A673 (cell line): ENCODE measurements around the gene BTBD9. TPM values are rescaled to one million over a fixed set of nuclear protein-coding genes. Genes with fewer than 3 reads are reported as not detected.

Experiments used
- BruUV-seq: library from RNA; stranded (reverse); fragments of 400-500 nt; replicated peaks from 2 replicates; lab custom pipeline; 2021; lab: Mats Ljungman, UMichigan
- CTCF ChIA-PET: fragments of 300-600 bp; sonication (Branson Sonifier 250); formaldehyde crosslinking; loops from one replicate; lab custom pipeline; 2022; ENCODE audit warnings: antibody characterized with exemption; lab: Charles Lee
- POLR2A ChIA-PET: fragments of 300-600 bp; sonication (Branson Sonifier 250); formaldehyde crosslinking; loops from one replicate; lab custom pipeline; 2022; ENCODE audit warnings: antibody characterized with exemption; ENCODE audit not compliant: low non-redundant PET; lab: Charles Lee
- DNase-seq: peaks from one replicate; pipeline ENCODE4 v3.0.0-alpha.2; 2015; ENCODE audit warnings: low spot score
- H3K27ac ChIP-seq: fragments of 200-600 bp; sonication (generic); 2 replicates; pipeline ENCODE4 v1.5.1; 2016; ENCODE audit warnings: mixed run types, low read depth, mild to moderate bottlenecking, mixed read lengths, antibody characterized with exemption, low read length; ENCODE audit not compliant: poor library complexity, severe bottlenecking
- H3K27me3 ChIP-seq: fragments of 200-600 bp; sonication (generic); replicated peaks from 2 replicates; pipeline ENCODE4 v1.6.1; 2017; ENCODE audit warnings: mixed run types, low read depth, mild to moderate bottlenecking, mixed read lengths, antibody characterized with exemption, low read length; ENCODE audit not compliant: insufficient read depth, poor library complexity
- H3K36me3 ChIP-seq: fragments of 200-600 bp; sonication (generic); 2 replicates; pipeline ENCODE4 v1.6.1; 2016; ENCODE audit warnings: mixed run types, mild to moderate bottlenecking, mixed read lengths, antibody characterized with exemption, low read length; ENCODE audit not compliant: insufficient read depth, poor library complexity, severe bottlenecking
- H3K4me1 ChIP-seq: fragments of 200-600 bp; sonication (generic); 2 replicates; pipeline ENCODE4 v1.6.1; 2017; ENCODE audit warnings: mixed run types, mild to moderate bottlenecking, mixed read lengths, antibody characterized with exemption, low read length; ENCODE audit not compliant: insufficient read depth, poor library complexity, severe bottlenecking
- H3K4me3 ChIP-seq: fragments of 200-600 bp; sonication (generic); 2 replicates; pipeline ENCODE4 v1.5.1; 2016; ENCODE audit warnings: low read depth, mixed run types, mild to moderate bottlenecking, mixed read lengths, low read length; ENCODE audit not compliant: poor library complexity, severe bottlenecking
- H3K9me3 ChIP-seq: fragments of 200-600 bp; sonication (generic); 2 replicates; pipeline ENCODE4 v1.6.1; 2016; ENCODE audit warnings: mixed run types, low read depth, mild to moderate bottlenecking, mixed read lengths, antibody characterized with exemption, low read length; ENCODE audit not compliant: poor library complexity, severe bottlenecking
- EZH2 ChIP-seq: fragments of 200-600 bp; sonication (generic); IDR thresholded peaks from 2 replicates; pipeline ENCODE4 v1.6.1; 2017; ENCODE audit warnings: borderline replicate concordance, low read depth, mild to moderate bottlenecking, mixed read lengths, antibody characterized with exemption, low read length; ENCODE audit not compliant: poor library complexity, severe bottlenecking
- intact Hi-C: fragments of 100-400 bp; cut with micrococcal nuclease; formaldehyde crosslinking; loops from one replicate; pipeline ENCODE4 v1.10.0; 2022; ENCODE audit not compliant: unreplicated experiment
- total RNA-seq: library from RNA; stranded (reverse); gene quantifications from 2 replicates; pipeline ENCODE4 v1.2.3, GENCODE V29; 2021
- TF ChIP-seq, protein P1 (sequence below): fragments of 300-800, 200-600 bp; sonication (generic); conservative IDR thresholded peaks from 2 replicates; pipeline ENCODE4 v1.5.1; 2017; ENCODE audit warnings: low read depth, mild to moderate bottlenecking, antibody characterized with exemption, low read length, moderate library complexity, mixed read lengths

BTBD9 gene
- total RNA-seq, 1 experiment from 2014 or later = 8.0 TPM

DNA sequence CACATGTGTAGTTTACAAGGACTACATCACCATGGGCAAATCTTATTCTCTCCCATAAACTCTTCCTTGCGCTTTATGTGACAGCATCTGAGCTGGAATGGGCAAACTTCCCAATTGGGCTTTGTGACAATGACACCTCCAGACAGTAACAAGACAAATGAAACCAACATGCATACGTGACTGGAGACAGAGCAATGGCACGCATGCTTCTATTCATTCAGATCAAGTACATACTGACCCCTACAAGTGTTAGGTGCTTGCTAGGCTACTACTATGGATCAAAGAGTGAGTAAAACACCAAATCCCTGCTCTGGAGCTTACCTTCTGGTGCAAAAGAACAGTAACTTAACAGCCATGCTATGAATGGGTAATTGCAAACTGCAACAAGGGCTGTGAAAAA, 394.9 kb downstream of the BTBD9 start:
- H3K27ac ChIP-seq = no peak overlapping the region
- no peak for DNase-seq
- H3K4me3 ChIP-seq = no peak overlapping the region
- ChIA-PET CTCF (no interaction called here), POLR2A (no interaction called here)
- no peaks in the 10 kb centered on the region for H3K4me1 ChIP-seq
- intact Hi-C loops = no loop called here
- no peaks in the 10 kb centered on the region for H3K27me3 ChIP-seq
- H3K9me3 ChIP-seq = no peaks in the 10 kb centered on the region
- TF ChIP-seq EZH2 = no peak
- TF ChIP-seq, protein P1, sequence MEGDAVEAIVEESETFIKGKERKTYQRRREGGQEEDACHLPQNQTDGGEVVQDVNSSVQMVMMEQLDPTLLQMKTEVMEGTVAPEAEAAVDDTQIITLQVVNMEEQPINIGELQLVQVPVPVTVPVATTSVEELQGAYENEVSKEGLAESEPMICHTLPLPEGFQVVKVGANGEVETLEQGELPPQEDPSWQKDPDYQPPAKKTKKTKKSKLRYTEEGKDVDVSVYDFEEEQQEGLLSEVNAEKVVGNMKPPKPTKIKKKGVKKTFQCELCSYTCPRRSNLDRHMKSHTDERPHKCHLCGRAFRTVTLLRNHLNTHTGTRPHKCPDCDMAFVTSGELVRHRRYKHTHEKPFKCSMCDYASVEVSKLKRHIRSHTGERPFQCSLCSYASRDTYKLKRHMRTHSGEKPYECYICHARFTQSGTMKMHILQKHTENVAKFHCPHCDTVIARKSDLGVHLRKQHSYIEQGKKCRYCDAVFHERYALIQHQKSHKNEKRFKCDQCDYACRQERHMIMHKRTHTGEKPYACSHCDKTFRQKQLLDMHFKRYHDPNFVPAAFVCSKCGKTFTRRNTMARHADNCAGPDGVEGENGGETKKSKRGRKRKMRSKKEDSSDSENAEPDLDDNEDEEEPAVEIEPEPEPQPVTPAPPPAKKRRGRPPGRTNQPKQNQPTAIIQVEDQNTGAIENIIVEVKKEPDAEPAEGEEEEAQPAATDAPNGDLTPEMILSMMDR = no peak
- H3K36me3 ChIP-seq = no peaks in the 10 kb centered on the region
- BruUV-seq = no TSS peak

DNA sequence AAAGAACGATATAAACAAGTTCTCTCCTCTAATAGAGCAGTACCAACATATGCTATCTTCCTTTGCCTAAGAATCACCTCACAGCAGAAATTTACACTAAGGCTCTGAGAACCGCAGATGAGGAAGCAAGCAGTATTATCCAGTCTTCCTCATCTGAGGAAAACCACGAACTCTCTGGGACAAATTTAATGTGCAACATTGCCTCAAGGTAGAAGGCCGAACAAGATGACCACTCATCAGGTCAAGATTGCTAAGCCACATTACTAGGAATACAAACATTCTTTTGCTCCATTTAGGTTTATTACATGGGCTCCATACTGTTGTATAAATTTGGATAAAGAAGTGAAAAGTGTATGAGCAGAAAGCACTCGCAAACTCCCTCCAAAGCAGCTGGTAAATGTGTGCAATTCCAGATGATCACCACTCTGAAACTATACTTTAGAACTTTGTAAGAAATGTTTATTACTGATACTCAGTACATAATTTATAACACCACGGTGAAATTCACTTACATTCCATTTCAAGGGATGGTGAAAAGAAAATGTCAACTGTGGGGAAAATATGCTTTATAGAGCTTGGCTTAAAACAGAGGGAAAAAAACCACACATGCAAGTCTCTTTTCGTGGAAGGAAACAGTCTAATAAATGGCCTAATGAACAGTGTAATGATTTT, 398.4 kb downstream of the BTBD9 start:
- no peak for TF ChIP-seq EZH2
- TF ChIP-seq, protein P1 = no peak
- Histone ChIP-seq H3K4me3 (no peak overlapping the region), H3K36me3 (no peaks in the 10 kb centered on the region), H3K27me3 (no peaks in the 10 kb centered on the region), H3K27ac (no peak overlapping the region), H3K9me3 (no peaks in the 10 kb centered on the region), H3K4me1 (no peaks in the 10 kb centered on the region)
- no TSS peak for BruUV-seq
- intact Hi-C loops = no loop called here
- DNase-seq = no peak
- ChIA-PET POLR2A (no interaction called here), CTCF (no interaction called here)

DNA sequence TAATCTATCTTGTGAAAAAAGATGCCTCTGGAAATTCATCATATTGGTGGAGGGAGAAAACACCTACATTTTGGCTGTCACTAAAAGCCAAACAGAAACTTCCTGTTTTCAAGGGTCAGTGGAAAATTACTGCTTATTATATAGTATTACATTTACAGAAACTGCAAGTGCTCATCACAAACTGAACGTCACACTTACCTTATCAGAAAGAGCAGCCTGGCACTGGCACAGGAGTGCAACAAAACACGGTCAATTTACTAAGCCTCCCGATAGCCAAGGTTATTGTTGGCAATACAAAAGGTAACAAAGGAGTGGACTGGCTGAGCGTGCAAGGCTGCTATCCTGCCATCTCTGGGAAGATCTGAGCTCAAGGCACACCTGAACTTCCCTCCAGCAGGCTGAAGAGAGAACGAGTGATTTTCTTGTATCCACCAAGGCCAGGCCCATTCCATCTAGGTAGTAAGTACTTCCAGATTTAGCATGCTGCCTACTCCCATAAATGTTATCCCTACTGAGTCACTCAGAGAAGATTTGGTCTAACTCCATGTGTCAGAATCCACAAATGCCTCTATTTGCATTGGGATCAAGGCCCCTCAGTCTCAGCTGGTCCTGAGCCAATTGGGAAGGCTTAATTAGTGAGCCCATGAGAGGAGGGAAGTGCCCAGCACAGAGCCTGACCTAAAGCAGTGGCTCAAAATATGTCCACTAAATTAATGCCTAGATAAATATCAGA, 399.8 kb downstream of the BTBD9 start:
- CTCF ChIA-PET = no interaction called here
- H3K4me3 ChIP-seq = no peak overlapping the region
- no peak for DNase-seq
- no peaks in the 10 kb centered on the region for H3K9me3 ChIP-seq
- no peak overlapping the region for H3K27ac ChIP-seq
- no peaks in the 10 kb centered on the region for H3K36me3 ChIP-seq
- no peaks in the 10 kb centered on the region for H3K27me3 ChIP-seq
- TF ChIP-seq EZH2 = no peak
- TF ChIP-seq, protein P1 = no peak
- intact Hi-C loops = no loop called here
- POLR2A ChIA-PET = no interaction called here
- BruUV-seq = no TSS peak
- no peaks in the 10 kb centered on the region for H3K4me1 ChIP-seq
